Kidney (tissue), 14 donors: ENCODE data around the gene BSG. TPM values are rescaled to one million over a fixed set of nuclear protein-coding genes. Genes with fewer than 3 reads are reported as not detected.

ENCODE experiments used
- DNase-seq, 5 donors: peaks; one replicate each; pipeline ENCODE4 v3.0.0-alpha.2; 2013 to 2020
- FAIRE-seq: peaks from 2 replicates; lab custom pipeline; 2012; peaks lifted over from hg19 to GRCh38; lab: Jason Lieb, UNC
- H3K27ac ChIP-seq, 2 donors: one replicate each; pipeline ENCODE4 v1.7.0; 2013; ENCODE audit warnings: low read depth in 2 of 2, low read length in 2 of 2, inconsistent platforms in 1 of 2
- H3K27me3 ChIP-seq: one replicate; pipeline ENCODE4 v1.7.1; 2013; ENCODE audit warnings: low read length, inconsistent platforms; ENCODE audit not compliant: control insufficient read depth, insufficient read depth
- H3K36me3 ChIP-seq, 3 donors: one replicate each; pipeline versions ENCODE4 v1.7.0 to v1.7.1; 2013; ENCODE audit warnings: low read length in 3 of 3, control low read depth in 1 of 3, inconsistent platforms in 1 of 3; ENCODE audit not compliant: insufficient read depth in 3 of 3, control insufficient read depth in 2 of 3
- H3K4me1 ChIP-seq, 3 donors: one replicate each; pipeline versions ENCODE4 v1.7.0 to v1.7.1; 2013; ENCODE audit warnings: low read length in 3 of 3, inconsistent platforms in 1 of 3, low read depth in 1 of 3; ENCODE audit not compliant: control insufficient read depth in 2 of 3, insufficient read depth in 2 of 3
- H3K4me3 ChIP-seq, 3 donors: one replicate each; pipeline versions ENCODE4 v1.7.0 to v1.8.1; 2013; ENCODE audit warnings: low read length in 3 of 3, control low read depth in 1 of 3, inconsistent platforms in 1 of 3
- H3K9ac ChIP-seq, 3 donors: one replicate each; pipeline versions ENCODE4 v1.7.0 to v1.7.1; 2013; ENCODE audit warnings: low read length in 3 of 3, control low read depth in 1 of 3, inconsistent platforms in 1 of 3
- H3K9me3 ChIP-seq, 3 donors: one replicate each; pipeline versions ENCODE4 v1.7.0 to v1.7.1; 2013; ENCODE audit warnings: low read length in 3 of 3, control low read depth in 1 of 3, inconsistent platforms in 1 of 3; ENCODE audit not compliant: control insufficient read depth in 2 of 3, insufficient read depth in 1 of 3
- intact Hi-C: fragments of 100-400 bp; cut with DNase I; formaldehyde crosslinking; loops from one replicate; pipeline ENCODE4 v1.11.1; 2022
- polyA plus RNA-seq: library from polyadenylated mRNA; stranded (reverse); fragments of 350-450 nt; fragmentation: Illumina TruSeq; extraction: RNeasy Lipid Tissue Mini Kit (QIAGEN cat#74804); gene quantifications from one replicate; pipeline ENCODE4 v1.2.3, GENCODE V29; 2014; ENCODE audit warnings: low read depth, low replicate concordance; ENCODE audit not compliant: insufficient read depth
- total RNA-seq: library from RNA; stranded (reverse); fragmentation: NEBNext Ultra II Directional; extraction: Animal tissue kit (Norgen Biotek cat#: 25700); gene quantifications from one replicate; pipeline ENCODE4 v1.2.1, GENCODE V29; 2021
- TF ChIP-seq, protein P1 (sequence below): IDR thresholded peaks from 3 replicates; pipeline ENCODE4 v1.5.1; 2012; ENCODE audit warnings: mild to moderate bottlenecking, moderate library complexity, borderline replicate concordance; ENCODE audit not compliant: insufficient read depth; ENCODE audit errors: extremely low read depth
- donor health status: control.
- donor health status: control.
- donor health status: control.
- donor health status: control.
- donor health status: control.
- donor health status: DM: yes; HTN: yes; CAD: no.
- donor health status: Normal renal cell carcinoma (clear cell type).

BSG gene
- total and polyA plus RNA-seq, 2 donors from 2014 or later: 554 to 984 TPM

DNA sequence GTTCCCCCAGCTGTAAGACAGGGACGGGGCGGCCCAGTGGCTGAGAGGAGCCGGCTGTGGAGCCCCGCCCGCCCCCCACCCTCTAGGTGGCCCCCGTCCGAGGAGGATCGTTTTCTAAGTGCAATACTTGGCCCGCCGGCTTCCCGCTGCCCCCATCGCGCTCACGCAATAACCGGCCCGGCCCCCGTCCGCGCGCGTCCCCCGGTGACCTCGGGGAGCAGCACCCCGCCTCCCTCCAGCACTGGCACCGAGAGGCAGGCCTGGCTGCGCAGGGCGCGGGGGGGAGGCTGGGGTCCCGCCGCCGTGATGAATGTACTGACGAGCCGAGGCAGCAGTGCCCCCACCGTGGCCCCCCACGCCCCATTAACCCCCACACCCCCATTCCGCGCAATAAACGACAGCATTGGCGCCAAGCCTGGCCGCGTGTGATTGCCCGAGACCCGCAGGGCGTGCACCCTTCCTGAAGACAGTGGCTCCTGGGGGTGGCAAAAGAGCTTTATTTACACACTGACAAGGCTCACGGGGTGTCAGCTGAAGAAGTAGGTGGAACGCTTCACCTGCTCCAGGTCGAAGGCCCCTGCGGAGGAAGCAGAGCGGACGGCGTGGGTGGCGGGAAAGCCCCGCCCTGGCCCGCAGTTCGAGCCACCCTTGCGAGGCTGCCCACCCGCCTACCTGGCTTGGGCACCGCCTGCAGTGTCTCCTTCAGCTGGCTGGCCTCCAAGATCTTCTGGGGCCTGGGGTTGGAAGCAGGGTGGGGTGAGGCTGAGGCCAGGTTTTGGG is 44.5 kb downstream of the BSG start:
- FAIRE-seq (no peak), DNase-seq (peak in 1 of 5 donors; percentile 78)
- intact Hi-C loops: no loop called here

DNA sequence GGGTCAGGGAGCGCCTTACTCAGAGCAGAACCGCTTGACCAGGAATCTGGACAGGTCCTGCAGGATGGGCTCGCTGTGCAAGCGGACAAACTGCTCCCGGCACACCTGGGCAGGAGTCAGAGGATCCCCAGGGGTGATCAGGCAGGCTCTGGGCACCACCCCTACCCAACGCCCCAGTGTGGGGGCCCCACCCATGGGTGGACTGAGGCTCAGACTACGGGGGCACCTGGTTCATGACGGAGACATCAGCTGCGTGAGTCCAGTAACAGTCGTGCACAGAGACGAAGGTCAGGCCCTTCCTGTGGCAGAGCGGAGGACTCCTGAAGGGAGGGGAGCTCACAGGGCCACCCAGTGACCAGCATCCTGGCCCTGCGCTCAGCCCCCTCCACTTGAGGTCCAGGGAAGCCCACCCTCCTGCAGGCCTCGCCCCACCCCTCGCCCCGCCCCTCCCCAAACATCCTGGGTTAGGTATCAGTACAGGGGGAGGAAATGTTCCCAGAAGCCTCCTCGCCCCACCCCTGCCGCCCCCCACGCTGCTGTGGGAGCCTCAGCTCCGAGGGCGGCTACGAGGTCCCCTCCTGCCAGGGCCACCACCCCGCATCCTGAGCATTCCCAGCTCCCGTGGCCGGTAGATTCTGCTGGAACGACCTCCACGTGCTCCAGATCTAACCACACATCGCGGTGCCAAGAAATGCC is 45.3 kb downstream of the BSG start:
- H3K9me3 ChIP-seq: no peaks in the 10 kb centered on the region
- H3K4me1 ChIP-seq: no peaks in the 10 kb centered on the region
- H3K4me3 ChIP-seq: no peak overlapping the region
- intact Hi-C loops: no loop called here
- H3K36me3 ChIP-seq: no peaks in the 10 kb centered on the region
- TF ChIP-seq, protein P1, sequence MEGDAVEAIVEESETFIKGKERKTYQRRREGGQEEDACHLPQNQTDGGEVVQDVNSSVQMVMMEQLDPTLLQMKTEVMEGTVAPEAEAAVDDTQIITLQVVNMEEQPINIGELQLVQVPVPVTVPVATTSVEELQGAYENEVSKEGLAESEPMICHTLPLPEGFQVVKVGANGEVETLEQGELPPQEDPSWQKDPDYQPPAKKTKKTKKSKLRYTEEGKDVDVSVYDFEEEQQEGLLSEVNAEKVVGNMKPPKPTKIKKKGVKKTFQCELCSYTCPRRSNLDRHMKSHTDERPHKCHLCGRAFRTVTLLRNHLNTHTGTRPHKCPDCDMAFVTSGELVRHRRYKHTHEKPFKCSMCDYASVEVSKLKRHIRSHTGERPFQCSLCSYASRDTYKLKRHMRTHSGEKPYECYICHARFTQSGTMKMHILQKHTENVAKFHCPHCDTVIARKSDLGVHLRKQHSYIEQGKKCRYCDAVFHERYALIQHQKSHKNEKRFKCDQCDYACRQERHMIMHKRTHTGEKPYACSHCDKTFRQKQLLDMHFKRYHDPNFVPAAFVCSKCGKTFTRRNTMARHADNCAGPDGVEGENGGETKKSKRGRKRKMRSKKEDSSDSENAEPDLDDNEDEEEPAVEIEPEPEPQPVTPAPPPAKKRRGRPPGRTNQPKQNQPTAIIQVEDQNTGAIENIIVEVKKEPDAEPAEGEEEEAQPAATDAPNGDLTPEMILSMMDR: no peak
- H3K9ac ChIP-seq: no peak overlapping the region
- no peak for DNase-seq
- no peak for FAIRE-seq
- no peaks in the 10 kb centered on the region for H3K27me3 ChIP-seq
- no peak overlapping the region for H3K27ac ChIP-seq

More for the DNA sequence above, 44.5 kb downstream of the BSG start:
- Histone ChIP-seq H3K36me3 (no peaks in the 10 kb centered on the region), H3K4me3 (no peak overlapping the region), H3K9me3 (no peaks in the 10 kb centered on the region), H3K27ac (no peak overlapping the region), H3K4me1 (no peaks in the 10 kb centered on the region), H3K9ac (no peak overlapping the region), H3K27me3 (no peaks in the 10 kb centered on the region)
- TF ChIP-seq, protein P1: no peak

DNA sequence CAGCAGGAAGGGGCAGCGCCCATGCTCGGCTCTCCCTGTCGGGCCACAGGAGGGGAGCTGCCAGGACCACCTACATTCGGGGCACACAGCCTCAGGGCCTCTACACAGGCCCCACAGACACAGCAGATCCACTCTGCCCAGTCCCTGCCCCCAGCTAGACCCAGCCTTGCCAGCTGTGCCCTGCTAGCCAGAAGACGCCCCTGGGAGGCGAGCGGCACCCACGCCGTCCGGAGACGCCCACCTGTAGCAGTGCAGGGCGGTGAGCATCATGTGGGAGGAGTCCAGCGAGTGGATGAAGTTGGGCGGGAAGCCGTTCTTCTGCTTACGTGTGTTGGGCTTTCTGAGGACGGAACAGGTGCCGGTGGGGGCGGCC is 45.8 kb downstream of the BSG start:
- intact Hi-C loops: no loop called here
- no peak overlapping the region for H3K4me3 ChIP-seq
- no peak for FAIRE-seq
- TF ChIP-seq, protein P1: no peak
- H3K27ac ChIP-seq: no peak overlapping the region
- no peaks in the 10 kb centered on the region for H3K4me1 ChIP-seq
- DNase-seq: no peak
- no peaks in the 10 kb centered on the region for H3K27me3 ChIP-seq
- no peak overlapping the region for H3K9ac ChIP-seq
- H3K9me3 ChIP-seq: no peaks in the 10 kb centered on the region
- H3K36me3 ChIP-seq: no peaks in the 10 kb centered on the region
